Thyroid gland (tissue), 4 donors: Measurements from ENCODE around the gene ROGDI.

Source experiments
- CTCF ChIP-seq, 6 experiments: fragments of 200-600 bp in 3 of 6; fragments of 450-650 bp in 3 of 6; sonication (generic) in 3 of 6; IDR thresholded peaks; one replicate each; pipeline ENCODE4 v1.5.1; 2016 to 2019; ENCODE audit warnings: antibody characterized with exemption in 6 of 6, mild to moderate bottlenecking in 2 of 6, inconsistent platforms in 1 of 6, moderate library complexity in 1 of 6
- POLR2A ChIP-seq, 2 donors: fragments of 450-650 bp; IDR thresholded peaks; one replicate each; pipeline ENCODE4 v1.6.1; 2017; ENCODE audit warnings: antibody characterized with exemption in 2 of 2, mild to moderate bottlenecking in 2 of 2, moderate library complexity in 1 of 2

DNA sequence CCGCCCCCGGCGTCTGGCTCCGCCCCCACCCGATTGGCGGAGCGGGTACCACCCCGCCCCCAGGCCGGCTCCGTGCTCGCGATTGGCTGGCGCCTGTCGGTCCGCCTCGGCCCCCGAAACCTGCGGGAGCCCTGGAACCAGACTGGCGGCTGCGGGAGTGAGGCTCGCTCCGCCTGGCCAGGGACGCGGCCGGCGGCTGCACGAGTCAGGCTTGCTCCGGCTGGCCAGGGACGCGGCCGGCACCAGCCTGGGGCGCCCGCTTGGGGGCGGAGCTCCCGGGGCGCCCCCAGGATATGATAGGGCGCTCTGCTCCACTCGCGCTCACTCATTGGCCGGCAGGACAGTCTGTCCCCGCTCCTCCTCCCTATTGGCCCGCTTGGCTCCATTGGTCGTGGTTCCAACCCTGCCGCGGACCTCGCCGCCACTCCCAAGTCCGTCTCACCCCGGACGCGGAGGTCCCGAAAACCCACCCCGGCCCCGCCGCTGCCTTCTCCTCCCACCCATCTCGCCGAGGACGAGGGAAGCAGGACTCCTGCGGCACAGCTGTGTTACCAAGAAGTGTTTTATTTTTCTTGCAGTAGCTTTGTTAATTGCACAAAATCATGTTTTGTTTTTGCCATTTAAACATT is 340 bp upstream of the ROGDI start:
- TF ChIP-seq CTCF (IDR thresholded peaks at IDR 0.05) (no peak), POLR2A (IDR thresholded peaks at IDR 0.05) (peak in 1 of 2 donors; percentile 22)
